Measurements from ENCODE around the gene PCMTD2. TPM values are rescaled to one million over a fixed set of nuclear protein-coding genes. Genes with fewer than 3 reads are reported as not detected.

Gene PCMTD2
- total and polyA plus RNA-seq, 2 of the 13 experiments (the other 11 are each of a cell fraction or from before 2014, with no cell fraction given): 47.0 to 76.9 TPM

DNA sequence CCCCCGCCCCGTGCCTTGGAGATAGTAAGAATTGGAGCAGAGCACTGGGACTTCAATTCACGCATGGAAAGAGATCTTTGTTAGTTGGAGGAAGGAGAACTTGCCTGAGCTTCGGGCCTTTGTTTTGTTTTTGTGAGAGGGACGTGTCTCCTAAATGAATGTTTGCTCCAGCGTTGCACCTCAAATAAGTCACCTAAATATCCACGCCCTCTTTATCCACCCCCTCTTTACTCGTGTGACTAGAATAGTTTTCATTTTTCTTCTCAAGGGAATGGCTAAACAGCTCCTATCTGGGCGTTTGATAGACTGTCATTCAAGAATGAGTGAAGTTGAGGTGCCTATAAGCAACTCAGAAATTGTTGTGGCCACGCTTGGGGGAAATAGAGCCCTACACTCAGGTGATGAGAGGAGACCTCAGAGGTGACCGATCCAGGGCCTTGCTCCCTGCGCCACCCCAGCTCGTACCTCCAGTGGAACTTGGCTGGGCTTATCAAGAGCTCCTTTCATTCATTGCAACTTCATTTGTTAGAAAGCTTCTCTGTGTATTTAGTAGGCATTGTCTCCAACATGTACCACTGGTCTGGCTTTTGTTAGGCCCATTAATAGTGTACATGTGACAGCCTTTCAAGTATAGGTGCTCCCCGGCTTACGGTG is 861 bp downstream of the PCMTD2 start:
- Histone ChIP-seq H2AFZ (ENCODE audit: low read length) (no peak overlapping the region), H4K20me1 (ENCODE audit: insufficient read depth, low read length) (no peaks in the 10 kb centered on the region), H3K4me1 (ENCODE audit: insufficient read depth, low read length) (peaks cover 64% of the 10 kb centered on the region), H3K27me3 (ENCODE audit: control insufficient read depth in 1 of 2, insufficient read depth in 2 of 2, low read length in 2 of 2) (no peaks in the 10 kb centered on the region; a peak in 1 of 5 replicates), H3K36me3 (replicated peaks in 1 of 2; ENCODE audit: control insufficient read depth in 1 of 2, insufficient read depth in 2 of 2, low read length in 2 of 2) (peaks cover 9 to 14% of the 10 kb centered on the region in 2 experiments; a peak in 4 of 5 replicates), H3K79me2 (ENCODE audit: insufficient read depth, low read length) (peaks cover 27% of the 10 kb centered on the region), H3K9ac (ENCODE audit: insufficient read depth, low read depth, low read length) (peak overlapping the region; percentile 83), H3K4me2 (ENCODE audit: low read depth, low read length) (peak overlapping the region; percentile 94), H3K27ac (ENCODE audit: extremely low read length, insufficient read depth, low read length) (peak overlapping the region; percentile 78), H3K9me3 (ENCODE audit: low read length) (no peaks in the 10 kb centered on the region), H3K4me3 (replicated peaks in 1 of 3; ENCODE audit: insufficient read depth in 1 of 3, low read depth in 2 of 3, low read length in 3 of 3) (peak overlapping the region; percentile 68 to 94 (median 80))
- CTCF ChIA-PET (ENCODE audit: low intra/inter-chr PET ratio, low total read pairs): interaction anchor here (2.0 kb wide), 1 partner anchor 29 kb away, joined by 8 read pairs; no protein-coding TSS in a partner anchor
- in situ Hi-C loops (cut with HindIII; ENCODE audit: extremely low pct_ligation_motif_present, low pct_unique_long_range_greater_than_20kb) (no loop called here), intact Hi-C loops (cut with micrococcal nuclease; ENCODE audit: unreplicated experiment) (no loop called here)
- POLR2A ChIA-PET: interaction anchor here (0.7 to 7.3 kb wide), 18 partner anchors 10 to 1287 kb away, joined by 3 to 157 read pairs (median 4); partner anchors contain the start of genes OPRL1 and RGS19
- 19% methylated on average over 15 of the region's 15 CpGs for WGBS (ENCODE audit: low lambda C conversion rate)
- TSS peak; percentile 55 for BruUV-seq (replicated peaks)
- DNase-seq (ENCODE audit: low spot score) (no peak), ATAC-seq (peak; percentile 7; the same call in 2 of the 3 replicates), FAIRE-seq (peak; percentile 23)
- TF ChIP-seq ZNF451 (CRISPR knock-in tag; IDR thresholded peaks at IDR 0.05): no peak
- no peak for TF ChIP-seq DNMT3B (CRISPR knock-in tag; conservative IDR thresholded peaks at IDR 0.05)
- TF ChIP-seq ZBTB49 (CRISPR knock-in tag; IDR thresholded peaks at IDR 0.05; ENCODE audit: borderline replicate concordance): no peak
- TF ChIP-seq, protein P1, sequence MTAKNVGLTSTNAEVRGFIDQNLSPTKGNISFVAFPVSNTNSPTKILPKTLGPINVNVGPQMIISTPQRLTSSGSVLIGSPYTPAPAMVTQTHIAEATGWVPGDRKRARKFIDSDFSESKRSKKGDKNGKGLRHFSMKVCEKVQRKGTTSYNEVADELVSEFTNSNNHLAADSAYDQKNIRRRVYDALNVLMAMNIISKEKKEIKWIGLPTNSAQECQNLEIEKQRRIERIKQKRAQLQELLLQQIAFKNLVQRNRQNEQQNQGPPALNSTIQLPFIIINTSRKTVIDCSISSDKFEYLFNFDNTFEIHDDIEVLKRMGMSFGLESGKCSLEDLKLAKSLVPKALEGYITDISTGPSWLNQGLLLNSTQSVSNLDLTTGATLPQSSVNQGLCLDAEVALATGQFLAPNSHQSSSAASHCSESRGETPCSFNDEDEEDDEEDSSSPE (CRISPR knock-in tag; IDR thresholded peaks at IDR 0.05): peak; percentile 4; the same call in 1 of the 2 replicates
- no peak for TF ChIP-seq ZNF10 (CRISPR knock-in tag; IDR thresholded peaks at IDR 0.05; ENCODE audit: borderline replicate concordance, low read depth)
- no peak for TF ChIP-seq ZNF292 (CRISPR knock-in tag; IDR thresholded peaks at IDR 0.05; ENCODE audit: borderline replicate concordance, low read depth)
- TF ChIP-seq MLXIP (CRISPR knock-in tag; IDR thresholded peaks at IDR 0.05; ENCODE audit: borderline replicate concordance): no peak
- no peak for TF ChIP-seq ZNF552 (CRISPR knock-in tag; IDR thresholded peaks at IDR 0.05; ENCODE audit: borderline replicate concordance)
- no peak for TF ChIP-seq MAFK (conservative IDR thresholded peaks at IDR 0.05 in 1 of 2, IDR thresholded peaks at IDR 0.05 in 1 of 2; ENCODE audit: low read length in 2 of 2)
- TF ChIP-seq, protein P2, sequence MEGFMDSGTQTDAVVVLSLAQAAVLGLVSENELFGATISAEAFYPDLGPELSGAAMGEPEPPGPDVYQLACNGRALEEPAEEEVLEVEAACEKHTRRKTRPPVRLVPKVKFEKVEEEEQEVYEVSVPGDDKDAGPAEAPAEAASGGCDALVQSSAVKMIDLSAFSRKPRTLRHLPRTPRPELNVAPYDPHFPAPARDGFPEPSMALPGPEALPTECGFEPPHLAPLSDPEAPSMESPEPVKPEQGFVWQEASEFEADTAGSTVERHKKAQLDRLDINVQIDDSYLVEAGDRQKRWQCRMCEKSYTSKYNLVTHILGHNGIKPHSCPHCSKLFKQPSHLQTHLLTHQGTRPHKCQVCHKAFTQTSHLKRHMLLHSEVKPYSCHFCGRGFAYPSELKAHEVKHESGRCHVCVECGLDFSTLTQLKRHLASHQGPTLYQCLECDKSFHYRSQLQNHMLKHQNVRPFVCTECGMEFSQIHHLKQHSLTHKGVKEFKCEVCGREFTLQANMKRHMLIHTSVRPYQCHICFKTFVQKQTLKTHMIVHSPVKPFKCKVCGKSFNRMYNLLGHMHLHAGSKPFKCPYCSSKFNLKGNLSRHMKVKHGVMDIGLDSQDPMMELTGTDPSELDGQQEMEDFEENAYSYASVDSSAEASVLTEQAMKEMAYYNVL (CRISPR knock-in tag; IDR thresholded peaks at IDR 0.05; ENCODE audit: borderline replicate concordance): 0 out of 2 replicates have a peak, but pooled peaks have one; percentile 29
- no peak for TF ChIP-seq ZNF546 (CRISPR knock-in tag; conservative IDR thresholded peaks at IDR 0.05)
